ENCODE data around the gene RNF166. TPM values are rescaled to one million over a fixed set of nuclear protein-coding genes. Genes with fewer than 3 reads are reported as not detected.

Gene RNF166
- total and polyA plus RNA-seq, 2 donors from 2014 or later, result 16.3 to 31.4 TPM

DNA sequence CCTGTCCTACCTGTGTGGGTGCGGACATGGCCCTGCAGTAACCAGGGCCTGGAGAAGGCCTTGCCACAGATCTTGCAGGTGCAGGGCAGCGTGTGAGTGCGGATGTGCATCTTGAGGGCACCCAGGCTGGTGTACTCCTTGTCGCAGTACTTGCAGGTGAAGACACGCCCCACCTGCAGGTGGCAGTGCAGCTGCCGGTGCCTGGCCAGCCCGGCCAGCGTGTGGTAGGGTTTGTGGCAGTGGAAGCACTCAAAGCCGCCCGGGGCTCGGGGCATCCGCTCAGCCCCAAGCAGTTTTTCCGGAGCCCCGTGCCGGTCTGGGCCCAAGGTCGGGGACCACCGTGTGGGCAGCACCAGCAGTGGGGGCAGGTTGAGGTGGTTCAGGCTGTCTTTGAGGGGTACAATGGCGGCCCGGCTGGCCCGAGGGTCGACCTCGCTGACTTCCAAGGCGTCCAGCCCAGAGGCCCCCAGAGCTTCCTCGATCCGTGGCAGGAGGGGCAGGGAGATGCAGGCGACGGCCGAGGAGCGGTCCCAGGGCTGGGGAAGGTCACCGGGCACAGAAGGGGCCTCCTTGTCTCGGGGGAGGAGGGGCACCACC is 25.0 kb downstream of the RNF166 start:
- H3K9me3 ChIP-seq (ENCODE audit: control insufficient read depth in 2 of 3, insufficient read depth in 1 of 3, low read length in 3 of 3), result no peaks in the 10 kb centered on the region
- H3K4me1 ChIP-seq (ENCODE audit: control insufficient read depth in 2 of 3, insufficient read depth in 2 of 3, low read depth in 1 of 3, low read length in 3 of 3), result peaks cover 0 to 2% (median 0%) of the 10 kb centered on the region in 3 donors
- no peak overlapping the region for H3K9ac ChIP-seq (ENCODE audit: low read length in 3 of 3)
- intact Hi-C loops (cut with DNase I), result no loop called here
- no peak overlapping the region for H3K27ac ChIP-seq (ENCODE audit: low read depth in 2 of 2, low read length in 2 of 2)
- DNase-seq (peak in 1 of 5 donors; percentile 77), FAIRE-seq (no peak)
- H3K36me3 ChIP-seq (ENCODE audit: control insufficient read depth in 2 of 3, insufficient read depth in 3 of 3, low read length in 3 of 3), result no peaks in the 10 kb centered on the region
- TF ChIP-seq, protein P1, sequence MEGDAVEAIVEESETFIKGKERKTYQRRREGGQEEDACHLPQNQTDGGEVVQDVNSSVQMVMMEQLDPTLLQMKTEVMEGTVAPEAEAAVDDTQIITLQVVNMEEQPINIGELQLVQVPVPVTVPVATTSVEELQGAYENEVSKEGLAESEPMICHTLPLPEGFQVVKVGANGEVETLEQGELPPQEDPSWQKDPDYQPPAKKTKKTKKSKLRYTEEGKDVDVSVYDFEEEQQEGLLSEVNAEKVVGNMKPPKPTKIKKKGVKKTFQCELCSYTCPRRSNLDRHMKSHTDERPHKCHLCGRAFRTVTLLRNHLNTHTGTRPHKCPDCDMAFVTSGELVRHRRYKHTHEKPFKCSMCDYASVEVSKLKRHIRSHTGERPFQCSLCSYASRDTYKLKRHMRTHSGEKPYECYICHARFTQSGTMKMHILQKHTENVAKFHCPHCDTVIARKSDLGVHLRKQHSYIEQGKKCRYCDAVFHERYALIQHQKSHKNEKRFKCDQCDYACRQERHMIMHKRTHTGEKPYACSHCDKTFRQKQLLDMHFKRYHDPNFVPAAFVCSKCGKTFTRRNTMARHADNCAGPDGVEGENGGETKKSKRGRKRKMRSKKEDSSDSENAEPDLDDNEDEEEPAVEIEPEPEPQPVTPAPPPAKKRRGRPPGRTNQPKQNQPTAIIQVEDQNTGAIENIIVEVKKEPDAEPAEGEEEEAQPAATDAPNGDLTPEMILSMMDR (IDR thresholded peaks at IDR 0.05; ENCODE audit: borderline replicate concordance, extremely low read depth, insufficient read depth), result peak; percentile 19
- peaks cover 9% of the 10 kb centered on the region for H3K27me3 ChIP-seq (ENCODE audit: control insufficient read depth, insufficient read depth, low read length)
- H3K4me3 ChIP-seq (ENCODE audit: low read length in 3 of 3), result no peak overlapping the region

- Histone ChIP-seq H3K27me3 (ENCODE audit: control insufficient read depth, insufficient read depth, low read length) (peaks cover 9% of the 10 kb centered on the region), H3K4me3 (ENCODE audit: low read length in 3 of 3) (no peak overlapping the region), H3K36me3 (ENCODE audit: control insufficient read depth in 2 of 3, insufficient read depth in 3 of 3, low read length in 3 of 3) (no peaks in the 10 kb centered on the region), H3K4me1 (ENCODE audit: control insufficient read depth in 2 of 3, insufficient read depth in 2 of 3, low read depth in 1 of 3, low read length in 3 of 3) (peaks cover 0 to 2% (median 0%) of the 10 kb centered on the region in 3 donors), H3K9me3 (ENCODE audit: control insufficient read depth in 2 of 3, insufficient read depth in 1 of 3, low read length in 3 of 3) (no peaks in the 10 kb centered on the region), H3K9ac (ENCODE audit: low read length in 3 of 3) (no peak overlapping the region), H3K27ac (ENCODE audit: low read depth in 2 of 2, low read length in 2 of 2) (no peak overlapping the region)
- TF ChIP-seq, protein P1 (IDR thresholded peaks at IDR 0.05; ENCODE audit: borderline replicate concordance, extremely low read depth, insufficient read depth), result no peak
- FAIRE-seq (no peak), DNase-seq (no peak)
- intact Hi-C loops (cut with DNase I), result no loop called here
Measured at GRCh38 chr16:88680554-88681083, 25.6 kb downstream of the RNF166 start.

GRCh38 chr16:88678224-88678979 is 27.8 kb downstream of the RNF166 start:
- FAIRE-seq (no peak), DNase-seq (peak in 2 of 5 donors; percentile 16 to 73)
- TF ChIP-seq, protein P1 (IDR thresholded peaks at IDR 0.05; ENCODE audit: borderline replicate concordance, extremely low read depth, insufficient read depth), result no peak
- H3K9ac ChIP-seq (ENCODE audit: low read length in 3 of 3), result no peak overlapping the region
- no peaks in the 10 kb centered on the region for H3K9me3 ChIP-seq (ENCODE audit: control insufficient read depth in 2 of 3, insufficient read depth in 1 of 3, low read length in 3 of 3)
- H3K27me3 ChIP-seq (ENCODE audit: control insufficient read depth, insufficient read depth, low read length), result peaks cover 3% of the 10 kb centered on the region
- peaks cover 0 to 2% (median 0%) of the 10 kb centered on the region in 3 donors for H3K4me1 ChIP-seq (ENCODE audit: control insufficient read depth in 2 of 3, insufficient read depth in 2 of 3, low read depth in 1 of 3, low read length in 3 of 3)
- intact Hi-C loops (cut with DNase I), result no loop called here
- H3K4me3 ChIP-seq (ENCODE audit: low read length in 3 of 3), result no peak overlapping the region
- no peaks in the 10 kb centered on the region for H3K36me3 ChIP-seq (ENCODE audit: control insufficient read depth in 2 of 3, insufficient read depth in 3 of 3, low read length in 3 of 3)
- H3K27ac ChIP-seq (ENCODE audit: low read depth in 2 of 2, low read length in 2 of 2), result no peak overlapping the region
